SK-N-SH (cell line): ENCODE data around the gene TMEM132D. TPM values are rescaled to one million over a fixed set of nuclear protein-coding genes. Genes with fewer than 3 reads are reported as not detected.

Source experiments
- CTCF ChIA-PET: fragments of 300-600, 350-600 bp; formaldehyde crosslinking; extraction: SDS; loops from one replicate; lab custom pipeline; 2021; lab: Yijun Ruan, JAX
- POLR2A ChIA-PET: fragments of 350-600 bp; sonication (Branson Sonifier 250); formaldehyde crosslinking; extraction: SDS; loops from one replicate; lab custom pipeline; 2020; ENCODE audit warnings: antibody characterized with exemption, inconsistent platforms; lab: Yijun Ruan, JAX
- DNase-seq: peaks from one replicate; pipeline ENCODE4 v3.0.0; 2012
- H2AFZ ChIP-seq: fragments of 200-600 bp; sonication (generic); 2 replicates; pipeline ENCODE4 v1.8.1; 2016; ENCODE audit warnings: antibody characterized with exemption, mild to moderate bottlenecking, low read depth
- H3F3A ChIP-seq: fragments of 200-600 bp; sonication (generic); replicated peaks from 2 replicates; pipeline ENCODE3; 2016; ENCODE audit warnings: antibody characterized with exemption, mild to moderate bottlenecking; ENCODE audit not compliant: insufficient read depth
- H3K27ac ChIP-seq, 2 experiments: fragments of 200-500 bp in 1 of 2; fragments of 200-600 bp in 1 of 2; sonication (Bioruptor generic) in 1 of 2; sonication (generic), shearing (Covaris generic) in 1 of 2; 2 replicates each; pipeline versions ENCODE4 v1.5.1 to v1.6.1; 2014 to 2016; ENCODE audit warnings: low read depth in 2 of 2, inconsistent platforms in 1 of 2, low read length in 1 of 2, mild to moderate bottlenecking in 1 of 2, mixed read lengths in 1 of 2
- H3K27me3 ChIP-seq: fragments of 200-600 bp; sonication (generic), shearing (Covaris generic); 2 replicates; pipeline ENCODE4 v1.6.1; 2016; ENCODE audit warnings: mixed run types; ENCODE audit not compliant: insufficient read depth
- H3K36me3 ChIP-seq, 2 experiments: fragments of 200-500 bp in 1 of 2; fragments of 200-600 bp in 1 of 2; sonication (Bioruptor generic) in 1 of 2; sonication (generic) in 1 of 2; replicated peaks in 1 of 2; 2 replicates each; pipeline versions ENCODE3 to v1.5.1; 2014 to 2016; ENCODE audit warnings: low read length in 1 of 2, mild to moderate bottlenecking in 1 of 2; ENCODE audit not compliant: insufficient read depth in 2 of 2, control insufficient read depth in 1 of 2
- H3K4me1 ChIP-seq, 2 experiments: fragments of 200-500 bp in 1 of 2; fragments of 200-600 bp in 1 of 2; sonication (Bioruptor generic) in 1 of 2; sonication (generic), shearing (Covaris generic) in 1 of 2; 2 replicates each; pipeline versions ENCODE4 v1.5.1 to v1.6.1; 2014 to 2016; ENCODE audit warnings: low read depth in 1 of 2, low read length in 1 of 2, mixed run types in 1 of 2; ENCODE audit not compliant: insufficient read depth in 2 of 2, control insufficient read depth in 1 of 2
- H3K4me2 ChIP-seq: fragments of 200-600 bp; sonication (generic), shearing (Covaris generic); 2 replicates; pipeline ENCODE4 v1.6.1; 2017; ENCODE audit warnings: mixed run types
- H3K4me3 ChIP-seq, 2 experiments: fragments of 200-500 bp in 1 of 2; fragments of 200-600 bp in 1 of 2; sonication (Bioruptor generic) in 1 of 2; sonication (generic), shearing (Covaris generic) in 1 of 2; 2 replicates each; pipeline versions ENCODE4 v1.5.1 to v1.8.1; 2014 to 2016; ENCODE audit warnings: low read depth in 2 of 2, inconsistent platforms in 1 of 2, low read length in 1 of 2, mild to moderate bottlenecking in 1 of 2, mixed read lengths in 1 of 2, moderate library complexity in 1 of 2
- H3K79me2 ChIP-seq: fragments of 200-600 bp; sonication (generic); 2 replicates; pipeline ENCODE4 v1.8.1; 2017; ENCODE audit warnings: mild to moderate bottlenecking; ENCODE audit not compliant: insufficient read depth
- H3K9ac ChIP-seq: fragments of 200-600 bp; sonication (generic); 2 replicates; pipeline ENCODE4 v1.6.1; 2017; ENCODE audit warnings: mixed run types
- H3K9me2 ChIP-seq: fragments of 200-600 bp; sonication (generic); 2 replicates; pipeline ENCODE4 v1.6.1; 2017; ENCODE audit warnings: mixed run types
- H3K9me3 ChIP-seq: fragments of 200-600 bp; sonication (generic); 2 replicates; pipeline ENCODE4 v1.6.1; 2017; ENCODE audit warnings: mixed run types, mild to moderate bottlenecking, moderate library complexity
- H4K20me1 ChIP-seq: fragments of 200-600 bp; sonication (generic); 2 replicates; pipeline ENCODE4 v1.6.1; 2017; ENCODE audit warnings: mild to moderate bottlenecking, mixed run types; ENCODE audit not compliant: insufficient read depth
- ELF1 ChIP-seq: IDR thresholded peaks from 2 replicates; pipeline ENCODE4 v1.4.0; 2012
- FOXJ3 ChIP-seq: sonication (generic); formaldehyde crosslinking; IDR thresholded peaks from 2 replicates; pipeline ENCODE4 v1.5.1; 2020; ENCODE audit warnings: mild to moderate bottlenecking, missing genetic modification reagents
- FOXM1 ChIP-seq: IDR thresholded peaks from 2 replicates; pipeline ENCODE4 v1.4.0; 2012; ENCODE audit warnings: low read depth, mild to moderate bottlenecking
- GABPA ChIP-seq: IDR thresholded peaks from 2 replicates; pipeline ENCODE4 v1.4.0; 2012; ENCODE audit warnings: low read depth, mild to moderate bottlenecking
- JUND ChIP-seq: IDR thresholded peaks from 2 replicates; pipeline ENCODE4 v1.4.0; 2012
- MXI1 ChIP-seq: IDR thresholded peaks from 2 replicates; pipeline ENCODE4 v1.6.1; 2012; ENCODE audit warnings: mild to moderate bottlenecking, low read depth, low read length, improper control_type of control experiment
- RCOR1 ChIP-seq: fragments of 150-350 bp; IDR thresholded peaks from 2 replicates; pipeline ENCODE4 v1.6.1; 2017; ENCODE audit warnings: antibody characterized with exemption, low read length
- SIN3A ChIP-seq: IDR thresholded peaks from 2 replicates; pipeline ENCODE4 v1.6.1; 2012; ENCODE audit warnings: low read depth, mild to moderate bottlenecking, low read length, moderate library complexity, borderline replicate concordance
- SMC3 ChIP-seq: IDR thresholded peaks from 2 replicates; pipeline ENCODE4 v1.6.1; 2012; ENCODE audit warnings: low read depth, low read length, improper control_type of control experiment
- TAF1 ChIP-seq: IDR thresholded peaks from 2 replicates; pipeline ENCODE4 v1.6.1; 2012; ENCODE audit warnings: low read depth, mild to moderate bottlenecking, low read length, moderate library complexity, borderline replicate concordance
- TCF12 ChIP-seq: IDR thresholded peaks from 2 replicates; pipeline ENCODE4 v1.4.0; 2012
- YY1 ChIP-seq: IDR thresholded peaks from 2 replicates; pipeline ENCODE4 v1.4.0; 2012; ENCODE audit warnings: low read depth, mild to moderate bottlenecking
- WGBS: methylation state at CpG from one replicate; pipeline ENCODE4 v1.1.6; 2017; ENCODE audit warnings: low lambda C conversion rate; 5-methylcytosine and 5-hydroxymethylcytosine counted together
- polyA plus RNA-seq, 3 experiments: library from polyadenylated mRNA; depleted of rRNA; stranded (reverse); fragments of >200 nt; gene quantifications; 2 replicates each; pipeline ENCODE4 v1.2.3, GENCODE V29; 2012
- TF ChIP-seq, protein P1 (sequence below): fragments of 150-350 bp; IDR thresholded peaks from 2 replicates; pipeline ENCODE4 v1.6.1; 2017; ENCODE audit warnings: antibody characterized with exemption, low read length, low read depth, borderline replicate concordance
- TF ChIP-seq, protein P2 (sequence below): IDR thresholded peaks from 2 replicates; pipeline ENCODE4 v1.4.0; 2012; ENCODE audit warnings: low read depth, borderline replicate concordance
- TF ChIP-seq, protein P3 (sequence below): IDR thresholded peaks from 2 replicates; pipeline ENCODE4 v1.4.0; 2012; ENCODE audit warnings: low read depth, borderline replicate concordance
- TF ChIP-seq, protein P4 (sequence below): IDR thresholded peaks from 2 replicates; pipeline ENCODE4 v1.6.1; 2012; ENCODE audit warnings: mild to moderate bottlenecking, low read depth, low read length, moderate library complexity

The TMEM132D gene
- polyA plus RNA-seq, 1 of the 3 experiments (the other 2 are of a cell fraction), result not detected

DNA sequence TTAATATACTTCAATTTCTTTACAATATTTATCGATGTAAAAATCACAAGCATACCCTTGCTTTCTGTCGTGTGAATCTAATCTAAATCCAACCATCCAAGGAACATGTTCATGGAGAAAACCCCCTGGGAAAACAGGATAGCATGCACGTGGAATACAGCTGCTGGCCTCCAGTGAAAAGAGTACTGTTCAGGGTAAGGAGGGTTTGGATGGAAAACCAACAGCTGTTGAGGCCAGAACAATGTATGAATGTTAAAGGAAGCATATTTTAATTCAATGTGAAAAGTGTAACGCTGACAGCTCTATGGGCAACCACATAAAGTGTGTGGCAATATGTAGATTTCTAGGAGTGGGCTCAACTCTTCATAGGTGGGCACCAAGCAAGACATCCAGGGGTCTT is 344.0 kb downstream of the TMEM132D start:
- no peaks in the 10 kb centered on the region for H3K79me2 ChIP-seq
- WGBS, result 13% methylated on average over 4 of the region's 4 CpGs
- H3K27ac ChIP-seq, result no peak overlapping the region
- H3K27me3 ChIP-seq, result no peaks in the 10 kb centered on the region
- H3K9me3 ChIP-seq, result no peaks in the 10 kb centered on the region
- no peaks in the 10 kb centered on the region for H3K9me2 ChIP-seq
- no peaks in the 10 kb centered on the region for H4K20me1 ChIP-seq
- H3K4me1 ChIP-seq, result no peaks in the 10 kb centered on the region
- no peaks in the 10 kb centered on the region for H3K36me3 ChIP-seq
- no peaks in the 10 kb centered on the region for H3F3A ChIP-seq
- ChIA-PET POLR2A (no interaction called here), CTCF (no interaction called here)
- H3K4me2 ChIP-seq, result no peak overlapping the region
- H3K4me3 ChIP-seq, result no peak overlapping the region
- no peak overlapping the region for H2AFZ ChIP-seq
- DNase-seq, result no peak
- no peak overlapping the region for H3K9ac ChIP-seq
- TF ChIP-seq, protein P1, sequence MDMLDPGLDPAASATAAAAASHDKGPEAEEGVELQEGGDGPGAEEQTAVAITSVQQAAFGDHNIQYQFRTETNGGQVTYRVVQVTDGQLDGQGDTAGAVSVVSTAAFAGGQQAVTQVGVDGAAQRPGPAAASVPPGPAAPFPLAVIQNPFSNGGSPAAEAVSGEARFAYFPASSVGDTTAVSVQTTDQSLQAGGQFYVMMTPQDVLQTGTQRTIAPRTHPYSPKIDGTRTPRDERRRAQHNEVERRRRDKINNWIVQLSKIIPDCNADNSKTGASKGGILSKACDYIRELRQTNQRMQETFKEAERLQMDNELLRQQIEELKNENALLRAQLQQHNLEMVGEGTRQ, result no peak
- no peak for TF ChIP-seq FOXM1
- TF ChIP-seq MXI1, result no peak
- TF ChIP-seq, protein P2, sequence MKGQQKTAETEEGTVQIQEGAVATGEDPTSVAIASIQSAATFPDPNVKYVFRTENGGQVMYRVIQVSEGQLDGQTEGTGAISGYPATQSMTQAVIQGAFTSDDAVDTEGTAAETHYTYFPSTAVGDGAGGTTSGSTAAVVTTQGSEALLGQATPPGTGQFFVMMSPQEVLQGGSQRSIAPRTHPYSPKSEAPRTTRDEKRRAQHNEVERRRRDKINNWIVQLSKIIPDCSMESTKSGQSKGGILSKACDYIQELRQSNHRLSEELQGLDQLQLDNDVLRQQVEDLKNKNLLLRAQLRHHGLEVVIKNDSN, result no peak
- no peak for TF ChIP-seq TCF12
- TF ChIP-seq, protein P3, sequence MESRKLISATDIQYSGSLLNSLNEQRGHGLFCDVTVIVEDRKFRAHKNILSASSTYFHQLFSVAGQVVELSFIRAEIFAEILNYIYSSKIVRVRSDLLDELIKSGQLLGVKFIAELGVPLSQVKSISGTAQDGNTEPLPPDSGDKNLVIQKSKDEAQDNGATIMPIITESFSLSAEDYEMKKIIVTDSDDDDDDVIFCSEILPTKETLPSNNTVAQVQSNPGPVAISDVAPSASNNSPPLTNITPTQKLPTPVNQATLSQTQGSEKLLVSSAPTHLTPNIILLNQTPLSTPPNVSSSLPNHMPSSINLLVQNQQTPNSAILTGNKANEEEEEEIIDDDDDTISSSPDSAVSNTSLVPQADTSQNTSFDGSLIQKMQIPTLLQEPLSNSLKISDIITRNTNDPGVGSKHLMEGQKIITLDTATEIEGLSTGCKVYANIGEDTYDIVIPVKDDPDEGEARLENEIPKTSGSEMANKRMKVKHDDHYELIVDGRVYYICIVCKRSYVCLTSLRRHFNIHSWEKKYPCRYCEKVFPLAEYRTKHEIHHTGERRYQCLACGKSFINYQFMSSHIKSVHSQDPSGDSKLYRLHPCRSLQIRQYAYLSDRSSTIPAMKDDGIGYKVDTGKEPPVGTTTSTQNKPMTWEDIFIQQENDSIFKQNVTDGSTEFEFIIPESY, result no peak
- no peak for TF ChIP-seq YY1
- TF ChIP-seq JUND, result no peak
- TF ChIP-seq ELF1, result no peak
- no peak for TF ChIP-seq TAF1
- no peak for TF ChIP-seq SMC3
- TF ChIP-seq GABPA, result no peak
- TF ChIP-seq SIN3A, result no peak
- TF ChIP-seq, protein P4, sequence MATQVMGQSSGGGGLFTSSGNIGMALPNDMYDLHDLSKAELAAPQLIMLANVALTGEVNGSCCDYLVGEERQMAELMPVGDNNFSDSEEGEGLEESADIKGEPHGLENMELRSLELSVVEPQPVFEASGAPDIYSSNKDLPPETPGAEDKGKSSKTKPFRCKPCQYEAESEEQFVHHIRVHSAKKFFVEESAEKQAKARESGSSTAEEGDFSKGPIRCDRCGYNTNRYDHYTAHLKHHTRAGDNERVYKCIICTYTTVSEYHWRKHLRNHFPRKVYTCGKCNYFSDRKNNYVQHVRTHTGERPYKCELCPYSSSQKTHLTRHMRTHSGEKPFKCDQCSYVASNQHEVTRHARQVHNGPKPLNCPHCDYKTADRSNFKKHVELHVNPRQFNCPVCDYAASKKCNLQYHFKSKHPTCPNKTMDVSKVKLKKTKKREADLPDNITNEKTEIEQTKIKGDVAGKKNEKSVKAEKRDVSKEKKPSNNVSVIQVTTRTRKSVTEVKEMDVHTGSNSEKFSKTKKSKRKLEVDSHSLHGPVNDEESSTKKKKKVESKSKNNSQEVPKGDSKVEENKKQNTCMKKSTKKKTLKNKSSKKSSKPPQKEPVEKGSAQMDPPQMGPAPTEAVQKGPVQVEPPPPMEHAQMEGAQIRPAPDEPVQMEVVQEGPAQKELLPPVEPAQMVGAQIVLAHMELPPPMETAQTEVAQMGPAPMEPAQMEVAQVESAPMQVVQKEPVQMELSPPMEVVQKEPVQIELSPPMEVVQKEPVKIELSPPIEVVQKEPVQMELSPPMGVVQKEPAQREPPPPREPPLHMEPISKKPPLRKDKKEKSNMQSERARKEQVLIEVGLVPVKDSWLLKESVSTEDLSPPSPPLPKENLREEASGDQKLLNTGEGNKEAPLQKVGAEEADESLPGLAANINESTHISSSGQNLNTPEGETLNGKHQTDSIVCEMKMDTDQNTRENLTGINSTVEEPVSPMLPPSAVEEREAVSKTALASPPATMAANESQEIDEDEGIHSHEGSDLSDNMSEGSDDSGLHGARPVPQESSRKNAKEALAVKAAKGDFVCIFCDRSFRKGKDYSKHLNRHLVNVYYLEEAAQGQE, result no peak
- no peak for TF ChIP-seq RCOR1
- no peak for TF ChIP-seq FOXJ3 (CRISPR knock-in tag)
